Activated naive CD4-positive, alpha-beta T cell treated with anti-CD3 and anti-CD28 coated beads, Interleukin-2, amount 50 U/mL, for 24 hours (primary cell): ENCODE results near the gene LAMTOR3.
A peak's percentile ranks its signal among the peaks of the same experiment; 100 is the strongest.

Experiments
- H3K27ac Mint-ChIP-seq: one replicate; pipeline ENCODE4 v1.8.0; 2021; ENCODE audit warnings: mild to moderate bottlenecking, mixed read lengths
- H3K27me3 Mint-ChIP-seq: one replicate; pipeline ENCODE4 v1.8.0; 2021; ENCODE audit warnings: mixed read lengths
- H3K36me3 Mint-ChIP-seq: one replicate; pipeline ENCODE4 v1.8.0; 2021; ENCODE audit warnings: mixed read lengths
- H3K4me1 Mint-ChIP-seq: one replicate; pipeline ENCODE4 v1.8.0; 2021; ENCODE audit warnings: mixed read lengths
- H3K4me3 Mint-ChIP-seq: one replicate; pipeline ENCODE4 v1.8.0; 2021; ENCODE audit warnings: mild to moderate bottlenecking, mixed read lengths
- H3K9me3 Mint-ChIP-seq: one replicate; pipeline ENCODE4 v1.8.0; 2021; ENCODE audit warnings: mixed read lengths

The LAMTOR3 gene

GRCh38 chr4:99879458-99879857, 14.8 kb downstream of the LAMTOR3 start:
- Mint-ChIP-seq H3K36me3 (peaks cover 12% of the 10 kb centered on the region), H3K27ac (no peak overlapping the region), H3K27me3 (no peaks in the 10 kb centered on the region)

GRCh38 chr4:99878604-99879003, 15.6 kb downstream of the LAMTOR3 start:
- peaks cover 12% of the 10 kb centered on the region for H3K36me3 Mint-ChIP-seq
- no peak overlapping the region for H3K27ac Mint-ChIP-seq
- H3K27me3 Mint-ChIP-seq = no peaks in the 10 kb centered on the region
- no peaks in the 10 kb centered on the region for H3K9me3 Mint-ChIP-seq
- H3K4me3 Mint-ChIP-seq = no peak overlapping the region
- H3K4me1 Mint-ChIP-seq = no peaks in the 10 kb centered on the region

More at GRCh38 chr4:99879458-99879857, 14.8 kb downstream of the LAMTOR3 start:
- Mint-ChIP-seq H3K9me3 (no peaks in the 10 kb centered on the region), H3K4me3 (no peak overlapping the region), H3K4me1 (no peaks in the 10 kb centered on the region)

- no peaks in the 10 kb centered on the region for H3K4me1 Mint-ChIP-seq
- no peak overlapping the region for H3K4me3 Mint-ChIP-seq
- no peaks in the 10 kb centered on the region for H3K27me3 Mint-ChIP-seq
- H3K27ac Mint-ChIP-seq = peak overlapping the region; percentile 9
- H3K36me3 Mint-ChIP-seq = peaks cover 14% of the 10 kb centered on the region
- H3K9me3 Mint-ChIP-seq = no peaks in the 10 kb centered on the region
Observed at GRCh38 chr4:99876946-99877345, 17.3 kb downstream of the LAMTOR3 start.

- Mint-ChIP-seq H3K4me1 (no peaks in the 10 kb centered on the region), H3K9me3 (no peaks in the 10 kb centered on the region), H3K27ac (no peak overlapping the region), H3K27me3 (no peaks in the 10 kb centered on the region), H3K36me3 (peaks cover 13% of the 10 kb centered on the region), H3K4me3 (no peak overlapping the region)
Observed at GRCh38 chr4:99875071-99875470, 19.2 kb downstream of the LAMTOR3 start.

- H3K36me3 Mint-ChIP-seq = peaks cover 6% of the 10 kb centered on the region
- H3K27ac Mint-ChIP-seq = no peak overlapping the region
- no peaks in the 10 kb centered on the region for H3K27me3 Mint-ChIP-seq
Observed at GRCh38 chr4:99872570-99872969, 21.7 kb downstream of the LAMTOR3 start.

GRCh38 chr4:99868126-99868596, 26.1 kb downstream of the LAMTOR3 start:
- H3K9me3 Mint-ChIP-seq = no peaks in the 10 kb centered on the region
- H3K4me3 Mint-ChIP-seq = no peak overlapping the region
- H3K36me3 Mint-ChIP-seq = peaks cover 8% of the 10 kb centered on the region
- no peaks in the 10 kb centered on the region for H3K27me3 Mint-ChIP-seq
- no peaks in the 10 kb centered on the region for H3K4me1 Mint-ChIP-seq
- H3K27ac Mint-ChIP-seq = no peak overlapping the region

More at GRCh38 chr4:99872570-99872969, 21.7 kb downstream of the LAMTOR3 start:
- no peaks in the 10 kb centered on the region for H3K4me1 Mint-ChIP-seq
- no peak overlapping the region for H3K4me3 Mint-ChIP-seq
- H3K9me3 Mint-ChIP-seq = no peaks in the 10 kb centered on the region

- Mint-ChIP-seq H3K27me3 (no peaks in the 10 kb centered on the region), H3K9me3 (no peaks in the 10 kb centered on the region), H3K4me1 (no peaks in the 10 kb centered on the region), H3K4me3 (no peak overlapping the region), H3K36me3 (peaks cover 10% of the 10 kb centered on the region), H3K27ac (no peak overlapping the region)
Observed at GRCh38 chr4:99863804-99864203, 30.4 kb downstream of the LAMTOR3 start.

- Mint-ChIP-seq H3K27ac (peak overlapping the region; percentile 12), H3K4me3 (no peak overlapping the region), H3K27me3 (no peaks in the 10 kb centered on the region), H3K36me3 (peaks cover 16% of the 10 kb centered on the region), H3K9me3 (no peaks in the 10 kb centered on the region), H3K4me1 (peaks cover 16% of the 10 kb centered on the region)
Observed at GRCh38 chr4:99861120-99861905, 32.9 kb downstream of the LAMTOR3 start.

GRCh38 chr4:99860521-99860920, 33.7 kb downstream of the LAMTOR3 start:
- Mint-ChIP-seq H3K36me3 (peaks cover 14% of the 10 kb centered on the region), H3K27ac (no peak overlapping the region), H3K9me3 (no peaks in the 10 kb centered on the region), H3K27me3 (no peaks in the 10 kb centered on the region), H3K4me1 (peaks cover 24% of the 10 kb centered on the region), H3K4me3 (no peak overlapping the region)

- Mint-ChIP-seq H3K4me3 (no peak overlapping the region), H3K36me3 (peaks cover 20% of the 10 kb centered on the region)
Observed at GRCh38 chr4:99859618-99860017, 34.6 kb downstream of the LAMTOR3 start.

GRCh38 chr4:99857307-99857706, 36.9 kb downstream of the LAMTOR3 start:
- Mint-ChIP-seq H3K27ac (peak overlapping the region; percentile 1), H3K27me3 (no peaks in the 10 kb centered on the region), H3K4me1 (peaks cover 44% of the 10 kb centered on the region), H3K9me3 (no peaks in the 10 kb centered on the region), H3K4me3 (peak overlapping the region; percentile 67), H3K36me3 (peaks cover 25% of the 10 kb centered on the region)

More at GRCh38 chr4:99859618-99860017, 34.6 kb downstream of the LAMTOR3 start:
- no peaks in the 10 kb centered on the region for H3K9me3 Mint-ChIP-seq
- no peaks in the 10 kb centered on the region for H3K27me3 Mint-ChIP-seq
- peak overlapping the region; percentile 39 for H3K27ac Mint-ChIP-seq
- peaks cover 33% of the 10 kb centered on the region for H3K4me1 Mint-ChIP-seq

- Mint-ChIP-seq H3K27ac (peak overlapping the region; percentile 96), H3K4me3 (peak overlapping the region; percentile 67), H3K4me1 (peaks cover 54% of the 10 kb centered on the region), H3K27me3 (no peaks in the 10 kb centered on the region), H3K36me3 (peaks cover 25% of the 10 kb centered on the region), H3K9me3 (no peaks in the 10 kb centered on the region)
Observed at GRCh38 chr4:99856166-99856565, 38.1 kb downstream of the LAMTOR3 start.

- H3K4me3 Mint-ChIP-seq = no peak overlapping the region
- H3K27ac Mint-ChIP-seq = peak overlapping the region; percentile 76
- H3K4me1 Mint-ChIP-seq = peaks cover 58% of the 10 kb centered on the region
- no peaks in the 10 kb centered on the region for H3K9me3 Mint-ChIP-seq
- peaks cover 27% of the 10 kb centered on the region for H3K36me3 Mint-ChIP-seq
- no peaks in the 10 kb centered on the region for H3K27me3 Mint-ChIP-seq
Observed at GRCh38 chr4:99855678-99856077, 38.5 kb downstream of the LAMTOR3 start.

- peaks cover 64% of the 10 kb centered on the region for H3K4me1 Mint-ChIP-seq
- no peaks in the 10 kb centered on the region for H3K27me3 Mint-ChIP-seq
- peaks cover 22% of the 10 kb centered on the region for H3K36me3 Mint-ChIP-seq
Observed at GRCh38 chr4:99853999-99854398, 40.2 kb downstream of the LAMTOR3 start.

GRCh38 chr4:99853190-99853589, 41.0 kb downstream of the LAMTOR3 start:
- Mint-ChIP-seq H3K27me3 (no peaks in the 10 kb centered on the region), H3K4me1 (peaks cover 70% of the 10 kb centered on the region), H3K9me3 (no peaks in the 10 kb centered on the region), H3K36me3 (peaks cover 20% of the 10 kb centered on the region), H3K4me3 (no peak overlapping the region), H3K27ac (no peak overlapping the region)

More at GRCh38 chr4:99853999-99854398, 40.2 kb downstream of the LAMTOR3 start:
- no peaks in the 10 kb centered on the region for H3K9me3 Mint-ChIP-seq
- H3K27ac Mint-ChIP-seq = peak overlapping the region; percentile 6
- H3K4me3 Mint-ChIP-seq = no peak overlapping the region

GRCh38 chr4:99852199-99852749, 42.0 kb downstream of the LAMTOR3 start:
- peak overlapping the region; percentile 88 for H3K27ac Mint-ChIP-seq
- no peaks in the 10 kb centered on the region for H3K27me3 Mint-ChIP-seq
- H3K36me3 Mint-ChIP-seq = peaks cover 17% of the 10 kb centered on the region
- H3K9me3 Mint-ChIP-seq = no peaks in the 10 kb centered on the region
- H3K4me3 Mint-ChIP-seq = peak overlapping the region; percentile 45
- H3K4me1 Mint-ChIP-seq = peaks cover 75% of the 10 kb centered on the region
